H1 (cell line): ENCODE data around the gene CHST12. TPM values are rescaled to one million over a fixed set of nuclear protein-coding genes. Genes with fewer than 3 reads are reported as not detected.

Source experiments
- SUZ12 ChIP-seq: fragments of 200-600 bp; sonication (generic); IDR thresholded peaks from 2 replicates; pipeline ENCODE4 v1.6.1; 2012; ENCODE audit warnings: mild to moderate bottlenecking, inconsistent platforms, low read length, moderate library complexity, mixed read lengths
- polyA plus RNA-seq, 7 experiments: library from polyadenylated mRNA; depleted of rRNA in 3 of 7; stranded (reverse) in 5 of 7; unstranded in 2 of 7; fragments of >200 nt in 5 of 7; fragments of 200-250 nt in 2 of 7; gene quantifications; 1 replicate in 5 of 7; 2 replicates in 1 of 7; 4 replicates in 1 of 7; pipeline versions ENCODE4 v1.2.1 to v1.2.3, GENCODE V29; 2011 to 2013; ENCODE audit warnings: missing spikeins in 2 of 7, mixed read lengths in 2 of 7
- total RNA-seq: library from RNA; stranded (reverse); fragmentation: NEBNext Ultra II Directional; extraction: Animal tissue kit (Norgen Biotek cat#: 25700); gene quantifications from 2 replicates; pipeline ENCODE4 v1.2.1, GENCODE V29; 2021

Gene CHST12
- total and polyA plus RNA-seq, 2 of the 8 experiments (the other 6 are each of a cell fraction or from before 2014, with no cell fraction given), result 13.4 to 24.1 TPM

DNA sequence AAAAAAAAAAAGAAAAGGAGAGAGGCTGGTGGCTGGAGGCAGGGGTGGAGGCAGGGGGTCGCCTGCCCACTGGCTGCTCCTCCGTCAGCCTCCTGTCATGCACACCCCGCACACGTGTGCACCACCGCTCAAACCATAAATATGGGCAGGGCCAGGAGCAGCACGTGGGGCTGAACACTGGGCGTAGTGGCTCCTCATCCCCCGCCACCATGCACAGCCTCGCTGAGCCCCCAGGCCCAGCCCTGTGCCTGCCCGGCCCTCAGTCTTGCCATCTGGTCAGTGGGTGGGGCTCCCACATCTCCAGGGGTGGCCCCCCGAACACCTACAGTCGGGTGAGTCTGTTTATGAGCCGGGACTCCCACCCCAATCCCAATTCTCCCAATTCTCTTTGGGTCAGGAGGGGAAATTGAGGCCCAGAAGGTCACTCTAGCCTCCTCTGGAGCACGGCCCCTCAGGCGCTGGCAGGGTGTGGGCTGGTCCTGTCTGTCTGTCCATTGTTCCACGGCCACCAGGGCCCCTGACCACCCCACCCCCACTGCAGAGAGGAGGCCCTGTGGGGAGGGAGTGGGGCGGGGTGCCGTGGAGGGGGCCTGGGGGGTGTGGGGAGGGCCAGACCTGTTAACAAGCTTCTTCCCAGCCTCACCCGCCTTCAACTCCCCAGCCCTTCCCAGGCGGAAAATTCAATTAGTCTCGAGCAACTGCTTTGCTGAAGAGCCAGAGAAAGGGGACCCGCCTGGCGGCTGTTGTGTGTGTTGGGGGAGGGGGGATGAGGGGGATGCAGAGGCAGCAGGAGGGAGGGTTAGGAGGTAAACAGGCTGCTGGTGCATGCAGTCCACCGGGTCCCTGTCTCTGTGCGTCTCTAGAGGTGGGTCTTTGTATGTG, 92.2 kb downstream of the CHST12 start (continued):
- TF ChIP-seq SUZ12, result no peak
